OCI-LY1 (cell line): ENCODE data around the gene PRKAR1A.

Experiments used
- H2AFZ ChIP-seq: fragments of 200-600 bp; sonication (generic), shearing (Covaris generic); 2 replicates; pipeline ENCODE4 v1.6.0; 2014; ENCODE audit warnings: antibody characterized with exemption, mild to moderate bottlenecking, low read length
- H3F3A ChIP-seq: fragments of 200-600 bp; sonication (generic), shearing (Covaris generic); 2 replicates; pipeline ENCODE4 v1.6.0; 2014; ENCODE audit warnings: mild to moderate bottlenecking, antibody characterized with exemption, low read length, moderate library complexity; ENCODE audit not compliant: insufficient read depth
- H3K27ac ChIP-seq: fragments of 200-600 bp; sonication (generic); 2 replicates; pipeline ENCODE4 v1.5.1; 2014; ENCODE audit warnings: low read length, mixed run types, mild to moderate bottlenecking, low read depth; ENCODE audit not compliant: poor library complexity, severe bottlenecking
- H3K27me3 ChIP-seq: fragments of 200-600 bp; sonication (generic); 2 replicates; pipeline ENCODE4 v1.6.0; 2014; ENCODE audit warnings: antibody characterized with exemption, mild to moderate bottlenecking, low read length, moderate library complexity; ENCODE audit not compliant: insufficient read depth
- H3K36me3 ChIP-seq: fragments of 200-600 bp; sonication (generic); 2 replicates; pipeline ENCODE4 v1.6.1; 2014; ENCODE audit warnings: mild to moderate bottlenecking, antibody characterized with exemption, low read length, moderate library complexity, mixed read lengths; ENCODE audit not compliant: insufficient read depth
- H3K4me1 ChIP-seq: fragments of 200-600 bp; sonication (generic); 2 replicates; pipeline ENCODE4 v1.5.1; 2014; ENCODE audit warnings: mild to moderate bottlenecking, low read length, moderate library complexity; ENCODE audit not compliant: insufficient read depth, severe bottlenecking
- H3K4me2 ChIP-seq: fragments of 200-600 bp; sonication (generic), shearing (Covaris generic); 2 replicates; pipeline ENCODE4 v1.6.1; 2014; ENCODE audit warnings: low read length
- H3K4me3 ChIP-seq: fragments of 200-600 bp; sonication (generic); 2 replicates; pipeline ENCODE4 v1.5.1; 2014; ENCODE audit warnings: low read length, low read depth, mild to moderate bottlenecking, mixed read lengths; ENCODE audit not compliant: poor library complexity, severe bottlenecking
- H3K79me2 ChIP-seq: fragments of 200-600 bp; shearing (Covaris generic); 2 replicates; pipeline ENCODE4 v1.6.1; 2016; ENCODE audit warnings: mixed run types, low read length, mixed read lengths; ENCODE audit not compliant: insufficient read depth
- H3K9ac ChIP-seq: fragments of 200-600 bp; sonication (generic), shearing (Covaris generic); 2 replicates; pipeline ENCODE4 v1.6.1; 2014; ENCODE audit warnings: mild to moderate bottlenecking, low read length, mixed read lengths
- H3K9me2 ChIP-seq: fragments of 200-600 bp; sonication (generic), shearing (Covaris generic); 2 replicates; pipeline ENCODE4 v1.6.1; 2014; ENCODE audit warnings: low read depth, mild to moderate bottlenecking, low read length, mixed read lengths
- H3K9me3 ChIP-seq: fragments of 200-600 bp; shearing (Covaris generic); 2 replicates; pipeline ENCODE4 v1.6.1; 2014; ENCODE audit warnings: low read length, mixed read lengths
- H4K20me1 ChIP-seq: fragments of 200-600 bp; sonication (generic), shearing (Covaris generic); 2 replicates; pipeline ENCODE4 v1.6.0; 2016; ENCODE audit warnings: mild to moderate bottlenecking, low read length; ENCODE audit not compliant: insufficient read depth
- CTCF ChIP-seq: fragments of 200-600 bp; sonication (generic), shearing (Covaris generic); IDR thresholded peaks from 2 replicates; pipeline ENCODE4 v1.5.1; 2017; ENCODE audit warnings: mild to moderate bottlenecking, antibody characterized with exemption, low read length, moderate library complexity, mixed read lengths
- EZH2 ChIP-seq: fragments of 200-600 bp; sonication (generic), shearing (Covaris generic); IDR thresholded peaks from 2 replicates; pipeline ENCODE4 v1.8.0; 2017; ENCODE audit warnings: borderline replicate concordance, mixed run types, mild to moderate bottlenecking, antibody characterized with exemption, low read length, moderate library complexity, mixed read lengths

PRKAR1A gene

GRCh38 chr17:68584581-68585303, 72.5 kb downstream of the PRKAR1A start:
- TF ChIP-seq CTCF (no peak), EZH2 (no peak)
- Histone ChIP-seq H3K9me3 (no peaks in the 10 kb centered on the region), H2AFZ (no peak overlapping the region), H3K4me3 (no peak overlapping the region), H3K4me2 (no peak overlapping the region), H4K20me1 (no peaks in the 10 kb centered on the region), H3K9me2 (no peaks in the 10 kb centered on the region), H3K36me3 (no peaks in the 10 kb centered on the region; the same call in 1 of the 2 replicates), H3K4me1 (no peaks in the 10 kb centered on the region), H3K9ac (no peak overlapping the region), H3K79me2 (no peaks in the 10 kb centered on the region), H3K27me3 (peaks cover 4% of the 10 kb centered on the region), H3F3A (no peaks in the 10 kb centered on the region), H3K27ac (no peak overlapping the region)

- no peak overlapping the region for H2AFZ ChIP-seq
- H3K36me3 ChIP-seq: no peaks in the 10 kb centered on the region; the same call in 1 of the 2 replicates
- no peaks in the 10 kb centered on the region for H3K9me2 ChIP-seq
- H3K4me1 ChIP-seq: no peaks in the 10 kb centered on the region
- H3K27ac ChIP-seq: no peak overlapping the region
- no peak overlapping the region for H3K4me2 ChIP-seq
- no peaks in the 10 kb centered on the region for H3K9me3 ChIP-seq
- no peak overlapping the region for H3K9ac ChIP-seq
- peaks cover 7% of the 10 kb centered on the region for H3K27me3 ChIP-seq
- no peaks in the 10 kb centered on the region for H3K79me2 ChIP-seq
- no peak overlapping the region for H3K4me3 ChIP-seq
- no peaks in the 10 kb centered on the region for H3F3A ChIP-seq
- H4K20me1 ChIP-seq: no peaks in the 10 kb centered on the region
- TF ChIP-seq EZH2: no peak
Observed at GRCh38 chr17:68585643-68586042, 73.4 kb downstream of the PRKAR1A start.

GRCh38 chr17:68587026-68587425, 74.8 kb downstream of the PRKAR1A start:
- Histone ChIP-seq H3F3A (no peaks in the 10 kb centered on the region), H3K9ac (no peak overlapping the region), H3K4me1 (no peaks in the 10 kb centered on the region), H3K9me3 (no peaks in the 10 kb centered on the region), H3K27ac (no peak overlapping the region), H3K4me3 (no peak overlapping the region), H3K79me2 (no peaks in the 10 kb centered on the region), H3K9me2 (no peaks in the 10 kb centered on the region), H3K36me3 (no peaks in the 10 kb centered on the region; the same call in 1 of the 2 replicates), H3K27me3 (peaks cover 9% of the 10 kb centered on the region), H2AFZ (no peak overlapping the region), H4K20me1 (no peaks in the 10 kb centered on the region), H3K4me2 (no peak overlapping the region)
- no peak for TF ChIP-seq CTCF
- TF ChIP-seq EZH2: no peak

- Histone ChIP-seq H3K27me3 (peaks cover 9% of the 10 kb centered on the region), H3K79me2 (no peaks in the 10 kb centered on the region), H3K4me2 (no peak overlapping the region), H3K9me2 (no peaks in the 10 kb centered on the region), H2AFZ (no peak overlapping the region), H3K4me3 (no peak overlapping the region), H3F3A (no peaks in the 10 kb centered on the region), H3K27ac (no peak overlapping the region), H3K4me1 (no peaks in the 10 kb centered on the region), H3K36me3 (no peaks in the 10 kb centered on the region; the same call in 1 of the 2 replicates), H3K9ac (no peak overlapping the region), H3K9me3 (no peaks in the 10 kb centered on the region), H4K20me1 (no peaks in the 10 kb centered on the region)
- TF ChIP-seq CTCF: no peak
- TF ChIP-seq EZH2: no peak
Observed at GRCh38 chr17:68587847-68588246, 75.6 kb downstream of the PRKAR1A start.
